HG03378 (cell line): ENCODE results near the gene PKP1.

ENCODE experiments used
- ATAC-seq: cut with Tn5 transposase; IDR thresholded peaks from one replicate; pipeline ENCODE4 v1.9.1; 2021; ENCODE audit warnings: mild to moderate bottlenecking, moderate library complexity; ENCODE audit not compliant: unreplicated experiment

PKP1 gene

GRCh38 chr1:201260648-201261311, 22.5 kb upstream of the PKP1 start:
- no peak for ATAC-seq

- ATAC-seq: no peak
Observed at GRCh38 chr1:201261771-201262547, 21.3 kb upstream of the PKP1 start.

DNA sequence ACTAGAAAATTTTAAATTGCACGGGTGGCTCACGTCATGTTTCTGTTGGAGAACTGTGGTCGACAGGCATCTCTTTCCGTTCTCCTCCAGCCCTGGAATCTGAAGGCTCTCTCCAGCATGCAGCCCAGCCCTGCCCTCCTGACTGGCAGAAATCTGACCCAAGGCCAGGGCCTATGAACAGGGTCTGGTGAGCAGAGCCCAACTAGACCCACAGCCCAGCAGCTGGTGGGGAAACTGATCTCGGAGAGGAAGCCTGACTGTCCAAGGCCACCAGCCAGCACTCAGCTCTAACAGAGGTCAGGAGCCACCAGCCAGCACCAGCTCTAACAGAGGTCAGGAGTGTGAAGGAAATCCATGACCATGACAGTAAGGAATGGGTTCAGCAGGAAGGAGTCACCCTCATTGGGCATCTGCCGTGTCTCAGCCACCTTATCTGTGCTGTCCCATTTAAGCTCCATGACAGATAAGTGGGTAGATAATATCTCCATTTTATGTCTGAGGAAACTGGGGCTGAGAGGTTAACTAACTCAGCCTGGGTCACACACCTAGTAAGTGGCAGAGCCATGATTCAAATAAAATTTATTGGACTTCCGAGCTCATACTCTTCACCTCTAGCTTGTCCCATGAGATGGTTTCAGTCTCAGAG, 20.2 kb upstream of the PKP1 start:
- ATAC-seq: no peak

DNA sequence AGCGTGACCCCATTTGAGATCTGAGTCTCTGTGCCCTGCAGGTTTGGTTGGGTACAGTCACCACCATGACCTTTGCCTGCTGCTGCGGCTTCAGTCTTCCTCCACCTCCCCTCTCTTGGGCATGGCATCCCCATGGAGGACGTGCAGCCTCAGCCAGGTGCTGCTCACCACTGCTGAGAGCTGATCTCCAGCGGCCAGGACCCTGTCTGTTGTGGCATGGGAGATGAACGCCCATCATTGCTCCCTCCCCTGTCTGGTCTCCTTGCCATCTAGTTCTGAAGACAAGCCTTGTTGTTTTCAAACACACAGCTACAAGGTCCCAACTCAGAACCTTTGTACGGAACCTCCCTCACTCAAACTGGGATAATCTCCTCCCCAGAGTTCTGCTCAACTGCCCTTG, 19.2 kb upstream of the PKP1 start:
- no peak for ATAC-seq

DNA sequence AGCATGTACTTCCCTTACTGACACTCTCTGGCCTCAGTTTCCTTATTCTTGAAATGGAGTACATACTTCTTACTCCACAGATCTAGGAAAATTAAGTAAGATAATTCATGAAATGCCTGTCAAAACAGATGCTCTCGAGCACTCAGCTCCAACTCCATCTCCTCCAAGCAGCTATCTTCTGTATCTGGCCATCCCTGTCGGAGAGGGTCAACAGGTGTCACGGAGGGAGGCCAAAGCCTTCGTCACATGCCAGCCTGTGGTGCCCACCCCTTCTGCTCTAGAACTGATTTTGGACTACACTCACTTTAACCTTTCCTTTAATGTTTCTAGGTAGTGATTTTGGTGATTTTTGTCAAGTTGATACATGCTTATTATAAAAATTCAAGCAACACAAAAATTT, 18.8 kb upstream of the PKP1 start:
- ATAC-seq: no peak

DNA sequence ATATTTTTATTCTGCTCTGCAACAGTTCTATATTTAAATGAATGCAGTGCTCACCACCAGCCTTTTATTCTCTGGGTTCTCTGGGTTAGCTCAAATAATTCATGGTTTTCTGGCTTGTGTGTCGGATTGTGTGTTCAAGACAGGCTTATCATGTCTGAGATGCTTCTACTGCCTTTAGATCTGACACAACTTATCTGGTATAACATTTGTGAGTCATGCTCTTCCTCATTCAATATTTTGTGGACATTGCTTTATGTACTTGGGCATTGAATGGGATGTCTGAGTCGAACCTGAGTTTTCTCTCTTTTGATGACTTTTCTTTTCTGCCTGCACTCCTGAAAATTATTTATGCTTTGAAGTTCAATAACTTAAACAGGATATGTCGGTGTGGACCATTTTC, 17.6 kb upstream of the PKP1 start:
- ATAC-seq: no peak

GRCh38 chr1:201266276-201266675, 17.0 kb upstream of the PKP1 start:
- no peak for ATAC-seq

DNA sequence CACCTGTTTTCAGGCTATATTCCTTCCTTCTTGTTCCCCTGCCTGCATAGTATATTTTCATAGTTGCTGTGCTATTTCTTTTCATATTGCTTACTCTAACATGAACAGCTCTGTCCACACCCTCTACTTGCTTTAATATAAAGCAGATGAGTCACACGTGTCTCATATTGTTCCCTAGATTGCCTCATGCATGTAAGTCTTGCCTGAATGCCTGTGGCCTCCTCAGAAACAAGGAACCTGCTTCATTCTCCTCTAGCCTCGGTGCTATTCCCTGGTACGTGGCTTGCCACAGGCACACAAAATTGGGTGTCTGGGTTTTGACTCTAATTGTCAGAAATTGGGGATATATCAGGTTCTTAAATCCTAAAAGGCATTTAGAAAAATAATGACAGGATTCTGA, 16.5 kb upstream of the PKP1 start:
- no peak for ATAC-seq

- no peak for ATAC-seq
Observed at GRCh38 chr1:201267481-201268229, 15.7 kb upstream of the PKP1 start.

DNA sequence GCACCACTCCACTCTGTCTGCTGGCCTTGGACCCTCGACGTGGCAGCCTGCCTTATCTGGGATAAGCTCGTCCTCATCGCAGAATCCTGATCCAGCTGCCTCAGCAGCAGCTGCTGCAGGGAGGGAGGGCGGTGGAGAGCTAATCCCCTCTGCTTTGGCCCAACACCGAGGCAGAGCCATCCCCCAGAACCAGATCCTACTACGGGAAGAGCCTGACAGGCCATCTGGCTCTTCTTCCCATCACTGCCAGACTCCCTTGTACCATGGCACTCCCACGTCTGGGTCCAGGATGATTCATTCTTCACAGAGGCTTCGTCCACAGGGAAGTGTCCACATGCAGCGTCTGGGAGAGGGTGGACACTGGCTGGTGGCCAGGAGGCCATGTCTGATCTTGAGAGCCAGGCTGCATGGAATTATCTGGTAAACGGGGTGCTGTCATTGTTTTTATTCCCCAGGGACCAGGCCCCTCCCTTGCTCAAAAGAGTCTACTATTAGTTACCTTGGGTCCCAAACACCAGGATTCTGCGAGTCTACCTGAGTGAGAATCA, 14.6 kb upstream of the PKP1 start:
- ATAC-seq: no peak

GRCh38 chr1:201269281-201269680, 14.0 kb upstream of the PKP1 start:
- no peak for ATAC-seq

- ATAC-seq: no peak
Observed at GRCh38 chr1:201269900-201270410, 13.4 kb upstream of the PKP1 start.

- no peak for ATAC-seq
Observed at GRCh38 chr1:201270616-201271390, 12.5 kb upstream of the PKP1 start.

DNA sequence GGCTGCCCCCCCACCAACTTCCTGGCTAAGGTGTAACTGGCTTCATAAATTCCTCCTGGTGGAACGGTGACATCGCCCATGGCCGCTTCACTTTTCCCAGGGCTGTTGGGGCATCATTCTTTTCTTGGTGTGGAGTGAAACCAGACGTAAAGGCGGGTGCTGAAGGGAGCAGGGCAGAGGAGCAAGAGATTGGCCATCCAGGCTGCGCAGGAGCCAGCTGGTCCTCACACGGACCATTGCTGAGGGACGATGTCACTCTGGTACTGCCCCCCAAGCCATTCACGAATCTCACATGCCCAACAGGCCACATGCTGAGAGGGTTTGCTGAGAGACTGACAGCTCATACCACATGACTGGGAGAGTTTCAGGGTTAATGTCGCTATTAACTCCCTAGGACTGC, 10.5 kb upstream of the PKP1 start:
- no peak for ATAC-seq

DNA sequence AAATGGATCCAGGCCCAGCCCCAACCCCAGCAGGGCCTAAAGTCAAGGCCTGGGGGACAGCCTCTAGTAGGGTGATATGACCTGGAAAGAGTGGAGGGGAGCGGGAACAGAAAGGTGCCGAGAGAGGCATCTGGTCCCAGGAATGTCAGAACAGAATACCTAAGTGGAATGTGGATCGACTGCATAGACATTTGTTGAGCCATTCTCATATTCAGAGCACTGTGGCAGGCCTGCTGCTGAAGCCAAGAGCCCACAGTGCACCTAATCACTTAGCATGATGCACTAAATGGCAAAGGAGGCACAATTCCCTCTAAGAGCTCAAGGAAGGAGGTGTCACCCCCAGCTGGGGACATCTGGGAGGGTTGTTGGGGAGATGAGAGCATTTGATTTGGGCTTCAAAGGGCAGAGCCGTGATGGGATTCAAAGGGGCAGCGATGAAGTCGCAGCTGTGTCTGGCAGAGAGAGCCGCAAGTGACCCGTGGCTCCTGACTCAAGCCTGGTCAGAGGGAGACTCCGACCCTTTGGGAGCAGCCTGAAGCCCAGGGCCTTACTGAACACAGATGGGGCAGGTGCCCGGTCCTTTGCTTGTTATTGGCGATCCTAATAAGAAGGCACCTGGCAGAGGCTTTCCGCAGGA, 8.6 kb upstream of the PKP1 start:
- ATAC-seq: no peak

- ATAC-seq: no peak
Observed at GRCh38 chr1:201275253-201275666, 8.0 kb upstream of the PKP1 start.

DNA sequence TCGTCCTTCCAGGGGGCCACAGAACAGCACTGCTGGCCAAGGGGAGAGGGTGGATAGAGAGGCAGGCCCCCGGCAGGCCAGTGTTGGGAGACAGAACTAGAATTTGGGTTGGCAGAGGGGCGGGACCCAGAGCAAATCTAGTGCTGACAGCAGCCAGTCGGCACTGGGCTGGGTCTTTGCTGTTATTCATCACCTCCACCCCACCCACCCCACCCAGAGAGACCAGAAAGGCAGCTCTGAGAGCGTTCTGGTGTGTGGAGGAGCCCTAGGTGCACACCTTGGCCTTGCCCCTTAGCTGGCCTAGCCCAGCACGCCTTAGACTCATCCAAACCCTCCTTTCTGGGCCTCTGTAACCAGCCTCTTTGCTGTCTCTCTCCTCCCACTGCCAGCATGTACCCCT, 6.4 kb upstream of the PKP1 start:
- no peak for ATAC-seq

DNA sequence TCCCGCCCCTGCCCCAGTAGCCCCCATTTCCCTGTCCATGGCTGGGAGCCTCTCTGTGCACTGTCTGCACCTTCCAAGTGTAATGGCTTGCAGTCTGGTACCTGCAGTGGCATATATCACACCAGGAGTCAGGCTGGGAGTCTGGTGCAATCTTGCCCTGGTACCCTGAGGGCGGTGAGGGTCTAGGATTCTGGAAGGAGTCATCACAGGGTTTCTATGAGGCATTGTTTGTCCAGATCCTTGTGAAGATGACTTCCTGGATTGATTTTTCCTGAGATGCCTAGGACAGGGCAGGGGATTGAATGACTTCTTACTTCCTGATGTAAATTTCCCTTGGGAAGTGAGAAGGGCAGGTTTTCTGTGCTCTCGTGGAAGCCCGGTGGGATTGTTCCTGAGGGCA, 5.9 kb upstream of the PKP1 start:
- ATAC-seq: no peak

DNA sequence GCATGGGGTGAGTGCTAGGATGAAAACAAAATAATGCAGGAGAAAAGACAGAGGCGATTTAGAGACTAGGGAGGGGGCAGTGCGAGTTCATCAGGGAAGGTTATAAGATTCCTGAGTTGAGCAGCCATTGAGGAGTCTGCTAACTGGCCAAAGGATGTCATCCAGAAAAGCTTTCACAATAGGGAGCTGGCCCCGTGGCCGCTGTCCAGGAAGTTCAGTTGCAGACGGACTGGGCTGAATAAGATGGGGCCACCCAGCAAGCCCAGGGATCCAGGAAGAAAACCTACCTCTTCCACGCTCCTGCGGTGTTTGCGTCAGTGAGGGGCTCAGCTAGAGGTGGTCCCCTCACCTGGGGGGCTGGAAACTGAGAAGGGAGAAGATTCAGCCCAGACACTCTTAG, 4.0 kb upstream of the PKP1 start:
- ATAC-seq: no peak

DNA sequence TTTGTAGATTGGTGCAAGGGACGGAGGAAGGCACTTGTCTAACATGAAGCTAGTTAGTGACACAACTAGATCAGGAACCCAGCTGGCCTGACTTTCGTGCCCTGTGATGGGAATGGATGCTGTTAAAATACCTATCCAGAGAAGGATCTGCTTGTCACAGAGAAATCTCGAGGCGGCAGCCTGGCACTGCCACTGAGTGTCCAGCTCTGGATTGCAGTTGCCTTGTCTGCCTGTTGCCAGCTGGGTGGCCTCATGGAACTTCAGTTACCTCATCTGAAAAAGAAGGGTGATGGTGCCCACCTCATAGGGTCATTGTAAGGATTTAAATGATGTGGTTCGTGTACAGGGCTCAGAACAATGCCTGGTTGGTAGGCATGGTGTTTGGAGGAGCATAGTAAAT, 2.4 kb upstream of the PKP1 start:
- ATAC-seq: no peak
